HG03175 (cell line): ENCODE measurements around the gene WNT16.

Source experiments
- ATAC-seq: cut with Tn5 transposase; IDR thresholded peaks from one replicate; pipeline ENCODE4 v1.9.1; 2021; ENCODE audit warnings: mild to moderate bottlenecking, moderate library complexity; ENCODE audit not compliant: unreplicated experiment

The WNT16 gene

GRCh38 chr7:121390109-121390508, 61.3 kb downstream of the WNT16 start:
- ATAC-seq, result no peak

GRCh38 chr7:121390617-121391016, 61.8 kb downstream of the WNT16 start:
- no peak for ATAC-seq
